Stimulated activated memory B cell treated with anti-CD40 and anti-IgM and Interleukin-4, amounts not matched to agents 10 μg/mL and 1 μg/mL and 100 μg/mL, for 72 hours (primary cell): ENCODE results near the gene DPYSL4.

ENCODE experiments used
- ATAC-seq: fragments of 150-1000 bp; cut with Tn5 transposase; 2 replicates; pipeline ENCODE4 v1.10.0; 2021
- H3K27ac Mint-ChIP-seq: one replicate; pipeline ENCODE4 v1.8.0; 2022; ENCODE audit warnings: mild to moderate bottlenecking, mixed read lengths
- H3K27me3 Mint-ChIP-seq: one replicate; pipeline ENCODE4 v1.8.0; 2022; ENCODE audit warnings: mixed read lengths
- H3K36me3 Mint-ChIP-seq: one replicate; pipeline ENCODE4 v1.8.0; 2022; ENCODE audit warnings: mixed read lengths
- H3K4me1 Mint-ChIP-seq: one replicate; pipeline ENCODE4 v1.8.0; 2022; ENCODE audit warnings: mixed read lengths
- H3K4me3 Mint-ChIP-seq: one replicate; pipeline ENCODE4 v1.8.0; 2022; ENCODE audit warnings: mild to moderate bottlenecking, moderate library complexity, mixed read lengths
- H3K9me3 Mint-ChIP-seq: one replicate; pipeline ENCODE4 v1.8.0; 2022; ENCODE audit warnings: mixed read lengths

The DPYSL4 gene

DNA sequence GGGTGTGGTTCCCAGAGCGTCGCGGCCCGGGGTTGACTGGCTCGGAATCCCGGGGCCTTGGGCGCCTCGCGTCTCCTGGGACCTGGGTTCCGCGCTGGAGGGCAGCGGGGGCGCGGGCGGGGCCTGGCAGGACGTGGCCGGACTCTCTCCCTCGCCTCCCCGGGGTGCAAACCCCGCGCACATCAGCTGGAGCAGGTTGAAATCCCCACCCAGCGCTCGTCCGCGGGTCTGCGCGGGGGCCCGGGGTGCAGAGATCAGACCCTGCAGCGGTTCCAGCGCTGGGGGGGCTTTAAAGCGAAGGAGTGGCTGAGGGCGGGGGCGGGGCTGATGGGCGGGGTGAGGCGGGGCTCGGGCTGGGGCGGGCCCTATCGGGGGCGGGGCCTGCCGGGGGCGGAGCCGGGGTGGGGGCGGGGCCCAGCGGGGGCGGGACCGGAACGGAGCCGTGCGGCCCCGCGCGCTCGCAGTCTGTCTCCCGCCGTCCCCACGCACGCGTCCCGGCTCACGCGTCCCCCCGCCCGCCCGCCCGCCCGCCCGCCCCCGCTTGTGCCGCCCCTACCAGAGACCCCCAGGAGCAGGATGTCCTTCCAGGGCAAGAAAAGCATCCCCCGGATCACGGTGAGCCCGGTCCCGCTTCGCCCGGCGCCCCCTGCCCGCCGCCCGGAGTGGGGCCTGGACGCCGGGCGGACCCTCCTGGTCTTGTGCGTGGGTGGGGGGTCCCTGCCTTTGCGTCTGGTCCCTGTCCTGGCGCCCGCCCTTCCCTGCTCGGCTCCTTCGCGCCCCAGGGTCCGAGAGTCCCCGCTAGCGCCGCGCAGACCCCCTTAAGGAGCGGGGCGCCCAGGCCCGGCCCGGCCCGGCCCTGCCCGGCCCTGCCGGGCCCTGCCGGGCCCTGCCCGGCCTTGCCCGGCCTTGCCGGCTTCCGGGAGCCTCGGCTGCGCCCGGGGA is at the start of gene DPYSL4:
Gene DPYSL4 (plus strand): TSS at position 461 of the 942 bp plus-strand sequence. CDS start 116 bp downstream, at position 577.
- no peak within 1 kb of the TSS for H3K27ac Mint-ChIP-seq
- peaks cover 16% of the 10 kb centered on the region for H3K4me1 Mint-ChIP-seq
- no peak within 1 kb of the TSS for H3K4me3 Mint-ChIP-seq
- no peaks in the 10 kb centered on the region for H3K9me3 Mint-ChIP-seq
- peaks cover 50% of the 10 kb centered on the region for H3K27me3 Mint-ChIP-seq
- peak; percentile 3 for ATAC-seq
- H3K36me3 Mint-ChIP-seq, result no peaks in the 10 kb centered on the region

DNA sequence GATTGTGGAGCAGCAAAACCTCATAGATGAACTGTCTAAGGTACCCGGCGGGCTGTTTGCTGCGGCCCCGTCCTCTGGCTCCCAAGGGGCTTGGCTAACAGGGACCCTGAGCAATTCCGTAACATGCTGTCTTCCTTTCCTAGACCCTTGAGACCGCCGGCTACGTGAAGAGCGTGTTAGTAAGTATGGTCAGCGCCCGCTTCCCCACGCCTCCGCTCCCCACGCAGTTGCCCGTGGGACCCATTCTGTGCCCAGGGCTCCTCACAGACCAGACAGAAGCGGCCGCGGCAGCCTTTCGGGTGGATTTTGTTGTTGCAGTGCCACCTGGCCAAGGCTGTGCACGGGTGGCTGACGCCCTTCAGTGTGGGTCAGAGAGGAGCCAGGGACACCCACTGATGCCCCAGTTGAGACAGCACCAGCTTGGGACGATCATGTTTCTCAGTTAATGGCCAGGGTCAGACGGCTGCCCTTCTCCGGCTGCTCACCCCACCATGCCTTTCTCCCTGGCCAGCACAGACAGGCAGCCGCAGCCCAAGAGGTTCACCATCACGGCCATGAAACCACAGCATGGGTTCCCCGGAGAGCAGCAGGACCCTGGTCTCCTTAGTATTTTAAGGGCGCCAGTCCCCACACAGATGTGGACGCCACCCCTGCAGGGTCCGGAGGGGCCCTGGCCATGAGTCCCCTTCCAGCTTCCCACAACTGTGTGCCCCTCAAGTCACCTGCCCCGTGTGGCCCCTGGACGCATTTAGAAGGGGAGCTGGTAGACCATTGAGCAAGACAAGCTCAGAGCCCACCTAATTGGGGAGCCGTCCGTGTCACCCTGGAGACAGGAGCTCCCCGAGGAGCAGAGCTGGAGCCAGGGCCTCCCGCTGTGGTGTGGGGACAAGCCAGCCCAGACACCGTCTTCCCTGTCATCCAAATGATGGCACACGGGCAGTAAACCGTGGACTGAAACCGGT is 49.4 kb upstream of the DPYSL4 start:
- Mint-ChIP-seq H3K36me3 (no peaks in the 10 kb centered on the region), H3K27me3 (peaks cover 11% of the 10 kb centered on the region), H3K9me3 (no peaks in the 10 kb centered on the region), H3K4me1 (no peaks in the 10 kb centered on the region), H3K27ac (no peak overlapping the region), H3K4me3 (no peak overlapping the region)
- ATAC-seq, result no peak

DNA sequence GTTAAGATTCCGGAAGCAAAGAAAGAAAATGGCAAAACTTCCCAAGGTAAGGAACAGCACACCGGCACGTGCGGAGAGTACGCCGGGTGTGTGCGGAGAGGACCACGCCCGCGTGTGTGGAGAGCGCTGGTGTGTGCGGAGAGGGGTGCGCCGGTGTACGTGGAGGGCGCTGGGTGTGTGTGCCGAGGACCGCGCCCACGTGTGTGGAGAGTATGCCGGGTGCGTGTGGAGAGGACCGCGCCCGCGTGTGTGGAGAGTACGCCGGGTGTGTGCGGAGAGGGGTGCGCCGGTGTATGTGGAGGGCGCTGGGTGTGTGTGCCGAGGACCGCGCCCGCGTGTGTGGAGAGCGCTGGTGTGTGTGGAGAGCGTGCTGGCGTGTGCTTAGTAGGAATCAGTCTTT is 48.6 kb upstream of the DPYSL4 start:
- H3K36me3 Mint-ChIP-seq, result no peaks in the 10 kb centered on the region
- peak; percentile 41 for ATAC-seq
- H3K4me3 Mint-ChIP-seq, result no peak overlapping the region
- no peaks in the 10 kb centered on the region for H3K4me1 Mint-ChIP-seq
- no peaks in the 10 kb centered on the region for H3K9me3 Mint-ChIP-seq
- H3K27me3 Mint-ChIP-seq, result peaks cover 17% of the 10 kb centered on the region
- no peak overlapping the region for H3K27ac Mint-ChIP-seq

DNA sequence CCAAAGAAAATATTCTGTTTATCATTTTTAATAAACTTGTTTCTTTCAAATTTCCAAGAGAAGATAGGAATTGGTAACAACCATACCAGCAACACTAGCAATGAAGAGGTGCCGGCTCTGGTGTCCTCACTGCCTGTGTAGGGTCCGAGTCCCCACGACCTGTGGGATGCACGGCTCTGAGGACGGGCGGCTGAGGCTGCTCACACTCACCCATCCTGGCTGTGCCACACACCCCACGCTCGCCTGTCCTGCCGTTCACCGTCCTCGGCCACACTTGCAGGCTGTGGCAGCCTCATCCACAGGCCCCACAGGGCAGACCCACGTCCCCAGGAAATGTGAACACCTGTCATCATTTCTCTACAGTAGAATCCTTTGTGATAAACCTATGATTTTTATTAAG is 48.2 kb upstream of the DPYSL4 start:
- H3K27me3 Mint-ChIP-seq, result peaks cover 20% of the 10 kb centered on the region
- no peaks in the 10 kb centered on the region for H3K4me1 Mint-ChIP-seq
- H3K27ac Mint-ChIP-seq, result no peak overlapping the region
- no peaks in the 10 kb centered on the region for H3K9me3 Mint-ChIP-seq
- H3K4me3 Mint-ChIP-seq, result no peak overlapping the region
- H3K36me3 Mint-ChIP-seq, result no peaks in the 10 kb centered on the region
- no peak for ATAC-seq

DNA sequence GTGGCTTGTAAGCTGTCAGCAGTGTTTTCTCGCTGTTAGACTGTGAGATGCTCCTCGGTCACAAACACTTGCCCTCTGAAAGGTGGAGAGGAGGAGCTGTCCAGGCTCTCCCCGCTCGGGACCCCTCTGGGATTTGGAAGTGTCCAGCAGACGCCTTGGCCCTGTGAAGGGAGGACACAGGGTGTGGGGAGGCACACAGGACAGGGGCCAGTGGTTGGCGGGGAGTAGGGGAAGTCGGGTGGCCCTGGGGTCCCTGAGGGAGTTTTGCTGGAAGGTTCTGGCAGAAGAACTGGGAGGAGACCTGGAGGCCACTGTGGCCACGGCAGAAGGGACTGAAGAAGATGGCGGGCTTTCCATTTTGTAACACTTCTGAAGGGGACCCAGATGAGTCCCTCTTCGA is 47.2 kb upstream of the DPYSL4 start:
- no peak for ATAC-seq
- Mint-ChIP-seq H3K27me3 (peaks cover 20% of the 10 kb centered on the region), H3K4me1 (no peaks in the 10 kb centered on the region), H3K4me3 (no peak overlapping the region), H3K27ac (no peak overlapping the region), H3K36me3 (no peaks in the 10 kb centered on the region), H3K9me3 (no peaks in the 10 kb centered on the region)

DNA sequence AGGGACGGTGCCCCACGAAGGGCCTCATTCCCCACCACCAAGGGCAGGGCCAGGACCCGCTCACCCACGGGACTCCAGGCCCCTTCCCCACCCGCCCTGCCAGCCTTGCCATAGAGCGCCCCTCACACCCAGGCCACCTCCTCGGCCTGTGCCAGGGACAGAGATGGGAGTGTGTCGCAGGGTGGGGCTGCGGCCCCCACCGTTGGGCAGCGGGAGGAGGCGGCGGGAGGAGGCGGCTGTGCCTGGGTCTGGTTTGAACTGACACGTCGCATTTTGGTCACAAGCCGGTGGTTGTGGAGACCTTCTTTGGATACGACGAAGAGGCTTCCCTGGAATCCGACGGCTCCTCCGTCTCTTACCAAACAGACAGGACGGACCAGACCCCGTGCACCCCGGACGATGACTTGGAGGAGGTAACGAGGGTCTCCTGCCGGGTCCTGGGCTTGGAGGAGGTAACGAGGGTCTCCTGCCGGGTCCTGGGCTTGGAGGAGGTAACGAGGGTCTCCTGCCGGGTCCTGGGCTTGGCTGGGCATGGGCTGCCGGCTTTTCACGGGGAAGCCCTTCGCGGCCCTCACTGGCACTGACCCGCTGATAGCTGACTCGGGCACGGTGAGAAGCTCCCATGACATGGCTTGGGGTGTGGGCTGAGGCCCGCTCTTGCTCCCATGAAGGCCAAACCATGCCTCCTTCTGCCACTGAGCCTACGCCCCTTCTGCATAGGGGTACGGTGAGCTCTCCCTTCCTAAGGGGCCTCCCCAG is 46.4 kb upstream of the DPYSL4 start:
- no peak for ATAC-seq
- Mint-ChIP-seq H3K27me3 (peaks cover 28% of the 10 kb centered on the region), H3K4me3 (no peak overlapping the region), H3K4me1 (no peaks in the 10 kb centered on the region), H3K9me3 (no peaks in the 10 kb centered on the region), H3K36me3 (no peaks in the 10 kb centered on the region), H3K27ac (no peak overlapping the region)

DNA sequence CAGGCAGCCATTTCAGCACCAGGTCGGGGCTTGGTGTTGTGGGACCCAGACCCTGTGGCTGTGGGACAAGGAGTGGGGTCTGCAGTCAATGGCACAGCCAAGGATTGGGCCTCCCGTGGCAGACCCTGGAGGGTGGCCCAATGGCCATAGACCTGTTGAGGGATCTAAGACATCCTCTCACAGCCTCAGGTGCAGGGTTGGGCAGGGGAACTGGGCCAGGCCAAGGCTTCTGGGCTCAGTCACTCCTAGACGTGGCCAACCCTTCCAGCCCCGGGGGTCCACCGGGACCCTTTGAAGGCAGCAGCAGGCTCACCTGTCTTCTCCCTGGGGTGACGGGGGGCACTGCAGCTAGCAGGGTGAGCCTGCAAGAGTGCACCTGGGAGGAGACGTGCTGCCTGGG is 45.7 kb upstream of the DPYSL4 start:
- no peaks in the 10 kb centered on the region for H3K9me3 Mint-ChIP-seq
- no peak overlapping the region for H3K27ac Mint-ChIP-seq
- no peaks in the 10 kb centered on the region for H3K4me1 Mint-ChIP-seq
- peaks cover 28% of the 10 kb centered on the region for H3K27me3 Mint-ChIP-seq
- H3K4me3 Mint-ChIP-seq, result no peak overlapping the region
- ATAC-seq, result no peak
- no peaks in the 10 kb centered on the region for H3K36me3 Mint-ChIP-seq

DNA sequence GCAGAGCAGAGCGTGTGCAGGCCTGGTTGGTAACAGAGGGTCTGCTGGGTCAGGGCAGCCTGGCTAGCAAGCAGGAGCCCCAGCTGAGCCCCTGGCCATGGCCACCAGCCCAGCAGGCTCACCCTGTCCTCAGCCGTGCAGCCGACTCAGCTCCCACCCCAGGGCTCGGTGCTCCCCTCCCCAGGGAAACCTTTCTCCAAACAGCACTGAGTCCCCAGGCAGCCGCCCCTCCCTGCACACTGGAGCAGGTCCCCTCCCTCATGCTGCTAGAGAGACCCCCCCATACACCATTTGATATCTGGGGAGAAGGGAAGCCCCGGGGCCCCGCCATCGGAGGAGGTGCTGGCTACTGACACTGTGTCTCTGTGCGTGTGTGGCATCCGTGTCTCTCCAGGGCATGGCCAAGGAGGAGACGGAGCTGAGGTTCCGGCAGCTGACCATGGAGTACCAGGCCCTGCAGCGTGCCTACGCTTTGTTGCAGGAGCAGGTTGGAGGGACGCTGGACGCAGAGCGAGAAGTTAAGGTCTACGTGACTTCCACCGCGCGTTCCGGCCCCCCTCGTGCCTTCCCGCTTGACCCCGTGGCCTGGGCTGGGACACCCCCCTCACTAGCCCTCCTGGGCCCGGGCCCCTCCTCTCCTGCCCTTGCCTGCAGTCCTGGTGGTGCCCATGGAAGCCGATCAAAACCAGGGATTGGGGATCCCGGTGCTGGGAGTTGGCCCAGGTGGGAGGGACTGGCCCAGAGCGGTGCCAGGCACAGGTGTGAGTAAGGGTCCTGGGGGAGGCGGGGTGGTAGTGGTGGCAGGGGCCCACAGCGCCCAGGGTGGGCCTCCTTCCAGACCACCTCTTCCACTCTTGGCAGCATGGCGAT is 45.0 kb upstream of the DPYSL4 start:
- no peak for ATAC-seq

DNA sequence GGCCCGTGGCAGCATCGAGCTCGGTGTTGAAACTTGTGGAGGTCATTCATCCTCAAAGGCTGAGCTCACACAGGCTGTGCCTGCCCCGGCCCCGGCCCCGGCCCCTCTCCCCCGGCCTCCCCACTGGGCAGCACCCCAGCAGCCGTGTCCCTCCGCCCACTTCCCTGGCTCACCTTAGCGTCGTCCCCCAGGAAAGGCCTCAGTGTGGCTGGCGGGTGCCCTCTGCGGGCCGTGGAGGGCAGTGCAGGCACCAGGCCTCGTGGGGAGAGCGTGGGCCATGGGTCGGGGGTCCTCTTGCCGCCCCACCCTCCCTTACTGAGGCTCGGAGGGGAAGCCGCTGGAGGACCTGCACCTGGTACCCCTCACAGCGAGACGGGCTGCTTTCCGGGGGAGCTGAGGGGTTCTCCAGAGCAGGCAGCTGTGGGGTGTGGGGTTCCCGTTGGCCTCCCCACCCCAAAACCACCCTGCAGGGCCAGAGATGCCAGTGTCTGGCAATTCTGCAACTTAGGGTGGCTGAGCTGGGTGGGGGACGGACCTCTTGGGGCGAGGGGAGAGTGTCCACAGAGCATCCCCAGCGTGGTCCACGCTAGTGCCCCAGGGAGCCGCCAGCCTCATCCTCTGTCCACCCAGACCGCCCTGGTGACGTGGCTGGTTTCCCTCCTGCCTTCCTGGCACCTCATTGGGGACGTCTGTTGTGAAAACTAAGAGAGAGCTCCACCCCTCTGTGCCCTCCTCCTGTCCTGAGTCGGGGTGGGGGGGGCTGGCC is 44.2 kb upstream of the DPYSL4 start:
- peak; percentile 67 for ATAC-seq
- H3K36me3 Mint-ChIP-seq, result no peaks in the 10 kb centered on the region
- no peak overlapping the region for H3K27ac Mint-ChIP-seq
- peak overlapping the region; percentile 6 for H3K4me3 Mint-ChIP-seq
- peaks cover 28% of the 10 kb centered on the region for H3K27me3 Mint-ChIP-seq
- no peaks in the 10 kb centered on the region for H3K4me1 Mint-ChIP-seq
- no peaks in the 10 kb centered on the region for H3K9me3 Mint-ChIP-seq

More for the DNA sequence above, 45.0 kb upstream of the DPYSL4 start:
- no peaks in the 10 kb centered on the region for H3K4me1 Mint-ChIP-seq
- H3K36me3 Mint-ChIP-seq, result no peaks in the 10 kb centered on the region
- no peak overlapping the region for H3K4me3 Mint-ChIP-seq
- no peak overlapping the region for H3K27ac Mint-ChIP-seq
- peaks cover 28% of the 10 kb centered on the region for H3K27me3 Mint-ChIP-seq
- no peaks in the 10 kb centered on the region for H3K9me3 Mint-ChIP-seq

DNA sequence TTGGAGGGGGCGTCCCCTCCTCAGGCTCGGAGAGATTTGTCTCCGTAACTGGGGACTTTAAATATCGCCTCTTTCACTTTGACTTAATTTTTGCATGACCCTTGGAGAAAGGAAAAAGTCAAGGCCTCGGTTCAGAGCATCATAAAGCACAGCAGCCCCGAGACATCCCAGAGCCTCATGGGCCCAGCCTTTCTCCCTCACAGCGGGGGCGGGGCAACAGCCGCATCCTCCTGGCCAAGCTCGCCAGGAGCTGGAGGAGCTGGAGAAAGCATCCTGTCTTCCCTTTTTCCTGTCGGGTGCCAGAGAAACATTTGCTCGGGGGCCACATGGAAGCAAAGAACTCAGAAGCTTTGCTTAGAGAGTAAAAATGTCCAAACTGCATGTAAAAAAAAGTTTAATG is 43.6 kb upstream of the DPYSL4 start:
- peaks cover 28% of the 10 kb centered on the region for H3K27me3 Mint-ChIP-seq
- no peak overlapping the region for H3K27ac Mint-ChIP-seq
- no peak for ATAC-seq
- H3K36me3 Mint-ChIP-seq, result no peaks in the 10 kb centered on the region
- no peaks in the 10 kb centered on the region for H3K4me1 Mint-ChIP-seq
- H3K4me3 Mint-ChIP-seq, result peak overlapping the region; percentile 6
- H3K9me3 Mint-ChIP-seq, result no peaks in the 10 kb centered on the region

DNA sequence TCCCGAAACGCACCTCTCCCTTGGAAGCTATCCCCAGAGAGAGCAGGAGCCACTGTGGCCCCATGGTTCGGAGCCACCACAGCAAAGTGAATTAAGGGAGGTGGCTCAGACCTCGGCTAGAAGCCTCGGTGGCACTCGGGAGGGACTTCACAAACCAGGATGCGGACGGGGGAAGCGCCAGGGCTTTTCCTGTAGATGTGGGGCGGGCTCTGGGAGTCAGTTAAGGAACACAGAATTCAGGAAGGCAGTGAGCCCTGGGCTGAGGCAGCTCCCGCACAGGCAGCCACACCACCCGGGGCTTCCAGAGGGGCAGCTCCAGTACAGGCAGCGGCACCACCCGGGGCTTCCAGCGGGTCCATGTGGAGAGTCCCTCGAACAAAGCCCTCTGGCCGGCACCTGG is 42.7 kb upstream of the DPYSL4 start:
- ATAC-seq, result no peak

DNA sequence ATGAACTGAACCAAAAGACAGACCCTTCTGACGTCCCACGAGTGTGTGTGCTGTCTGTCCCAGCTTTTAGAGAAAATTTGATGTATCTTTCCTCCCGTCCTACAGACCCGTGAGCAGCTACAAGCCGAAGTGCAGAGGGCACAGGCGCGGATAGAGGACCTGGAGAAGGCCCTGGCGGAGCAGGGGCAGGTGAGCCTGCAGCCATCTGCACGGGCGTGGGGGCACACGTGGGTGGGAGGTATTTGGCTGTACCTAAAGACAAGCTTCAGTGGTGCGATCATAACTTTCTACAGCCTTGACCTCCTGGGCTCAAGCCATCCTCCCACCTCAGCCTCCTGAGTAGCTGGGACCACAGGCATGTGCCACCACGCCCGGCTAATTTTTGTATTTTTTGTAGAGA is 41.7 kb upstream of the DPYSL4 start:
- ATAC-seq, result no peak
- H3K9me3 Mint-ChIP-seq, result no peaks in the 10 kb centered on the region
- H3K4me3 Mint-ChIP-seq, result no peak overlapping the region
- H3K27me3 Mint-ChIP-seq, result peaks cover 28% of the 10 kb centered on the region
- no peaks in the 10 kb centered on the region for H3K36me3 Mint-ChIP-seq
- no peaks in the 10 kb centered on the region for H3K4me1 Mint-ChIP-seq
- no peak overlapping the region for H3K27ac Mint-ChIP-seq

More for the DNA sequence above, 42.7 kb upstream of the DPYSL4 start:
- peaks cover 28% of the 10 kb centered on the region for H3K27me3 Mint-ChIP-seq
- H3K27ac Mint-ChIP-seq, result no peak overlapping the region
- H3K4me3 Mint-ChIP-seq, result no peak overlapping the region
- H3K36me3 Mint-ChIP-seq, result no peaks in the 10 kb centered on the region
- H3K4me1 Mint-ChIP-seq, result no peaks in the 10 kb centered on the region
- no peaks in the 10 kb centered on the region for H3K9me3 Mint-ChIP-seq

DNA sequence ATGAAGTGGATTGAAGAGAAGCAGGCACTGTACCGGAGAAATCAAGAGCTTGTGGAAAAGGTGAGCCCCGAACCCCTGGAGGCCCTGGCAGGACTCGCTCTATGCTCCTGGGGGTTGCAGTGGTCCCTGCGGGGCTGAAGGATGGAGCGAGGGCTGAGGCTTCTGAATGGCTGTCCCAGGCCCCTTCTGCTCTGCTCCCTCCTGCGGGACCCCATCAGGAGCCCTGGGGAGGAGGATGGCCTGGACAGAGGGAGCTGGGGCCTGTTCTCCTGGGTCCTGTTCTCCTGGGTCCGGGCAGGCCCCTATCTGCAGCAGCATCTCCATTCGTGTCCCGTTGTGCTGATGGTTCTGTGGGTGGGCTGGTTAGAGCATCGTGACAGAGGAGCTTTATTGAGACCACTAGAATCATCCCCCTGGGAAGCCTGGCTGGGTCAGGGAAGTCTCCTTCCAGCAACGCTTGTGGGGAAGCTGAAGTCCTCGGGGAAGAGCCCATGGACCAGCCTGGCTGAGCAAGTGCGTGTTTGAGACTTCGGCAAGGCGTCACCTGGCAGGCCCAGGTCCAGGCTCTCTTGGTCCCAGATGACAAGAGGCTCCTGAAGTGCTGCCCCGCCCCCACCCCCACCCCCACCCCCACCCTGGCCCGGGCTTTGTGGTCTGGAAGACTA is 41.1 kb upstream of the DPYSL4 start:
- H3K36me3 Mint-ChIP-seq, result no peaks in the 10 kb centered on the region
- no peaks in the 10 kb centered on the region for H3K9me3 Mint-ChIP-seq
- peaks cover 28% of the 10 kb centered on the region for H3K27me3 Mint-ChIP-seq
- no peak for ATAC-seq
- no peaks in the 10 kb centered on the region for H3K4me1 Mint-ChIP-seq
- no peak overlapping the region for H3K27ac Mint-ChIP-seq
- no peak overlapping the region for H3K4me3 Mint-ChIP-seq
